CD4-positive, alpha-beta T cell (primary cell): ENCODE measurements around the gene ACLY. TPM values are rescaled to one million over a fixed set of nuclear protein-coding genes. Genes with fewer than 3 reads are reported as not detected.
A peak's percentile ranks its signal among the peaks of the same experiment; 100 is the strongest.

Source experiments
- ATAC-seq: fragments of 200-7000 bp; cut with Tn5 transposase; one replicate; pipeline ENCODE4 v1.10.0; 2022; ENCODE audit warnings: mild to moderate bottlenecking; ENCODE audit not compliant: poor library complexity
- CTCF ChIA-PET: fragments of 350-600 bp; sonication (Branson Sonifier 250); formaldehyde crosslinking; loops from one replicate; lab custom pipeline; 2021; ENCODE audit warnings: antibody characterized with exemption, inconsistent platforms; lab: Charles Lee
- POLR2A ChIA-PET: fragments of 350-600 bp; sonication (Branson Sonifier 250); formaldehyde crosslinking; loops from one replicate; lab custom pipeline; 2021; ENCODE audit warnings: antibody characterized with exemption, inconsistent platforms; lab: Charles Lee
- DNase-seq, 14 experiments: peaks; one replicate each; pipeline ENCODE4 v3.0.0-alpha.2; 2013 to 2020; ENCODE audit warnings: mixed read lengths in 2 of 14
- H3K27ac ChIP-seq, 2 donors: one replicate each; pipeline versions ENCODE4 v1.5.1 to v1.7.0; 2013; ENCODE audit warnings: low read length in 2 of 2, low read depth in 1 of 2, mild to moderate bottlenecking in 1 of 2
- H3K27me3 ChIP-seq, 2 experiments: 1 replicate in 1 of 2; 2 replicates in 1 of 2; pipeline versions ENCODE4 v1.6.1 to v1.7.0; 2013; ENCODE audit warnings: low read length in 2 of 2, control low read depth in 1 of 2, mild to moderate bottlenecking in 1 of 2, moderate library complexity in 1 of 2; ENCODE audit not compliant: insufficient read depth in 2 of 2, control insufficient read depth in 1 of 2
- H3K36me3 ChIP-seq: one replicate; pipeline ENCODE4 v1.6.1; 2013; ENCODE audit warnings: low read length, control low read depth; ENCODE audit not compliant: insufficient read depth
- H3K4me1 ChIP-seq: one replicate; pipeline ENCODE4 v1.6.1; 2013; ENCODE audit warnings: low read length, control low read depth; ENCODE audit not compliant: insufficient read depth
- H3K4me3 ChIP-seq: one replicate; pipeline ENCODE4 v1.5.1; 2013; ENCODE audit warnings: mild to moderate bottlenecking, low read length, moderate library complexity
- H3K9me3 ChIP-seq, 2 experiments: 1 replicate in 1 of 2; 2 replicates in 1 of 2; pipeline versions ENCODE4 v1.6.1 to v1.7.0; 2013; ENCODE audit warnings: low read length in 2 of 2, mild to moderate bottlenecking in 2 of 2, control low read depth in 1 of 2, moderate library complexity in 1 of 2; ENCODE audit not compliant: control insufficient read depth in 1 of 2, insufficient read depth in 1 of 2
- H3K27ac Mint-ChIP-seq: one replicate; pipeline ENCODE4 v1.8.0; 2020; ENCODE audit warnings: mixed read lengths
- H3K27me3 Mint-ChIP-seq: one replicate; pipeline ENCODE4 v1.8.0; 2021; ENCODE audit warnings: mixed read lengths
- H3K36me3 Mint-ChIP-seq: one replicate; pipeline ENCODE4 v1.8.0; 2021; ENCODE audit warnings: low read depth, mixed read lengths
- H3K4me1 Mint-ChIP-seq: one replicate; pipeline ENCODE4 v1.8.0; 2021; ENCODE audit warnings: low read depth, mixed read lengths
- H3K4me3 Mint-ChIP-seq: one replicate; pipeline ENCODE4 v1.8.0; 2020; ENCODE audit warnings: mild to moderate bottlenecking, mixed read lengths
- H3K9me3 Mint-ChIP-seq: one replicate; pipeline ENCODE4 v1.8.0; 2020; ENCODE audit warnings: mixed read lengths
- CTCF ChIP-seq: fragments of 200-600 bp; IDR thresholded peaks from one replicate; pipeline ENCODE4 v1.8.0; 2022; ENCODE audit warnings: antibody characterized with exemption, mild to moderate bottlenecking
- intact Hi-C, 2 experiments: fragments of 100-400 bp; cut with DNase I in 1 of 2; cut with micrococcal nuclease in 1 of 2; formaldehyde crosslinking; loops; one replicate each; pipeline versions ENCODE4 v1.15.1 to v1.9.0; 2023 to 2025; cut with DNase I, micrococcal nuclease
- total RNA-seq, 174 experiments: library from RNA in 2 of 174; stranded (reverse) in 2 of 174; gene quantifications; one replicate each; pipeline ENCODE4 v1.2.3 and lab custom pipeline; 2021 to 2026

Gene ACLY
- total RNA-seq, 2 experiments from 2014 or later: 25.9 to 28.3 TPM

- DNase-seq (no peak), ATAC-seq (no peak)
- Mint-ChIP-seq H3K4me1 (no peaks in the 10 kb centered on the region), H3K27me3 (no peaks in the 10 kb centered on the region), H3K9me3 (no peaks in the 10 kb centered on the region), H3K27ac (no peak overlapping the region), H3K4me3 (no peak overlapping the region), H3K36me3 (peaks cover 72% of the 10 kb centered on the region)
- CTCF ChIA-PET: interaction anchor here (0.6 to 1.3 kb wide), 2 partner anchors 174 to 1775 kb away, joined by 3 read pairs; no protein-coding TSS in a partner anchor
- H3K27me3 ChIP-seq: no peaks in the 10 kb centered on the region
- intact Hi-C loops: no loop called here
- no peak for TF ChIP-seq CTCF
- POLR2A ChIA-PET: no interaction called here
- H3K9me3 ChIP-seq: no peaks in the 10 kb centered on the region
- peaks cover 3% of the 10 kb centered on the region for H3K4me1 ChIP-seq
- H3K4me3 ChIP-seq: no peak overlapping the region
- H3K27ac ChIP-seq: no peak overlapping the region
- peaks cover 57% of the 10 kb centered on the region for H3K36me3 ChIP-seq
Measured at GRCh38 chr17:41870097-41870496, 48.7 kb downstream of the ACLY start.

GRCh38 chr17:41869426-41869825 lies 49.3 kb downstream of the ACLY start:
- Histone ChIP-seq H3K9me3 (no peaks in the 10 kb centered on the region), H3K4me1 (peaks cover 6% of the 10 kb centered on the region), H3K36me3 (peaks cover 57% of the 10 kb centered on the region), H3K27me3 (no peaks in the 10 kb centered on the region), H3K4me3 (no peak overlapping the region), H3K27ac (no peak overlapping the region)
- Mint-ChIP-seq H3K27me3 (no peaks in the 10 kb centered on the region), H3K9me3 (no peaks in the 10 kb centered on the region), H3K36me3 (peaks cover 66% of the 10 kb centered on the region), H3K27ac (peak overlapping the region; percentile 7), H3K4me3 (no peak overlapping the region), H3K4me1 (no peaks in the 10 kb centered on the region)
- CTCF ChIA-PET: interaction anchor here (0.5 to 1.3 kb wide), 2 partner anchors 52 to 174 kb away, joined by 3 read pairs; no protein-coding TSS in a partner anchor
- DNase-seq (no peak), ATAC-seq (no peak)
- TF ChIP-seq CTCF: no peak
- POLR2A ChIA-PET: interaction anchor here (0.9 kb wide), 1 partner anchor 61 kb away, joined by 3 read pairs; the partner anchor contains the start of gene ODAD4
- intact Hi-C loops: loop anchor here in 1 of 2 experiments (5.0 kb wide), 2 partner anchors 48 to 98 kb away; partner anchors contain the start of genes ACLY and CNP

GRCh38 chr17:41868568-41868967 lies 50.2 kb downstream of the ACLY start:
- H3K27ac ChIP-seq: peak overlapping the region in 1 of 2 donors; percentile 16
- Mint-ChIP-seq H3K27ac (peak overlapping the region; percentile 7), H3K9me3 (no peaks in the 10 kb centered on the region), H3K36me3 (peaks cover 62% of the 10 kb centered on the region), H3K4me1 (no peaks in the 10 kb centered on the region), H3K4me3 (no peak overlapping the region), H3K27me3 (no peaks in the 10 kb centered on the region)
- DNase-seq: no peak
- ChIA-PET CTCF (no interaction called here), POLR2A (no interaction called here)
- ATAC-seq: no peak
- TF ChIP-seq CTCF: no peak
- H3K9me3 ChIP-seq: no peaks in the 10 kb centered on the region
- no peaks in the 10 kb centered on the region for H3K27me3 ChIP-seq
- no peak overlapping the region for H3K4me3 ChIP-seq
- H3K4me1 ChIP-seq: peaks cover 14% of the 10 kb centered on the region
- H3K36me3 ChIP-seq: peaks cover 50% of the 10 kb centered on the region
- intact Hi-C loops: loop anchor here in 1 of 2 experiments (5.0 kb wide), 2 partner anchors 49 to 99 kb away; partner anchors contain the start of genes ACLY and CNP
